ENCODE data around the gene TPH1.

The TPH1 gene

DNA sequence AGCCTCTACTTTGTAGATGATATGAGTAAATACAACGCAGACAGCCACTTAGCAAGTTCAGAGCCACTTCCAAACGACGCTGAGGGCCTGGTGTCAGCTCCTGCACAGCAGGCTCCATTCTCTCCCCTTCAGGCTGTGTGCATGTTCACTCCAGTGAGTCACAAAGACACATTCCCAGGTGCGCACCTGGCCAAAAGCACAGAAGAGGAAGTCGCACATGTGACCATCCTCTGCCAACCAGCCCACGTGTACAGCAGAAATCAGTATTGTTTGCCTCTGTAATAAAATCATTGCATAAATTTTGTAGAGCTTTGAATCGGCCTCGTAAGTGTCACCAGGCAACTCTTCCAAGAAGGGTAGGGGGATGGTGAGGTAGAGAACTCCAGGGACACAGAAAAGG, 19.5 kb upstream of the TPH1 start:
- no peak overlapping the region for H3K9ac ChIP-seq (ENCODE audit: low read depth, low read length, poor library complexity, severe bottlenecking)
- no peaks in the 10 kb centered on the region for H3K79me2 ChIP-seq (ENCODE audit: insufficient read depth, low read length)
- H4K20me1 ChIP-seq (ENCODE audit: insufficient read depth, low read length, poor library complexity, severe bottlenecking): no peaks in the 10 kb centered on the region
- TF ChIP-seq EZH2phosphoT487 (IDR thresholded peaks at IDR 0.05; ENCODE audit: borderline replicate concordance): no peak
- TF ChIP-seq, protein P1, sequence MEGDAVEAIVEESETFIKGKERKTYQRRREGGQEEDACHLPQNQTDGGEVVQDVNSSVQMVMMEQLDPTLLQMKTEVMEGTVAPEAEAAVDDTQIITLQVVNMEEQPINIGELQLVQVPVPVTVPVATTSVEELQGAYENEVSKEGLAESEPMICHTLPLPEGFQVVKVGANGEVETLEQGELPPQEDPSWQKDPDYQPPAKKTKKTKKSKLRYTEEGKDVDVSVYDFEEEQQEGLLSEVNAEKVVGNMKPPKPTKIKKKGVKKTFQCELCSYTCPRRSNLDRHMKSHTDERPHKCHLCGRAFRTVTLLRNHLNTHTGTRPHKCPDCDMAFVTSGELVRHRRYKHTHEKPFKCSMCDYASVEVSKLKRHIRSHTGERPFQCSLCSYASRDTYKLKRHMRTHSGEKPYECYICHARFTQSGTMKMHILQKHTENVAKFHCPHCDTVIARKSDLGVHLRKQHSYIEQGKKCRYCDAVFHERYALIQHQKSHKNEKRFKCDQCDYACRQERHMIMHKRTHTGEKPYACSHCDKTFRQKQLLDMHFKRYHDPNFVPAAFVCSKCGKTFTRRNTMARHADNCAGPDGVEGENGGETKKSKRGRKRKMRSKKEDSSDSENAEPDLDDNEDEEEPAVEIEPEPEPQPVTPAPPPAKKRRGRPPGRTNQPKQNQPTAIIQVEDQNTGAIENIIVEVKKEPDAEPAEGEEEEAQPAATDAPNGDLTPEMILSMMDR (conservative IDR thresholded peaks at IDR 0.05; ENCODE audit: low read length): no peak
- no peak overlapping the region for H3K4me2 ChIP-seq (ENCODE audit: low read depth, low read length, poor library complexity, severe bottlenecking)
- H3K9me3 ChIP-seq (ENCODE audit: insufficient read depth, low read depth, low read length): no peaks in the 10 kb centered on the region
- no peak overlapping the region for H2AFZ ChIP-seq (ENCODE audit: low read length)
- no peak overlapping the region for H3K4me3 ChIP-seq (ENCODE audit: low read length, poor library complexity, severe bottlenecking)
- H3K36me3 ChIP-seq (ENCODE audit: insufficient read depth, low read length): no peaks in the 10 kb centered on the region
- H3K27me3 ChIP-seq (ENCODE audit: insufficient read depth, low read length, poor library complexity, severe bottlenecking): no peaks in the 10 kb centered on the region
- H3K9me2 ChIP-seq (replicated peaks; ENCODE audit: low read depth, low read length): no peaks in the 10 kb centered on the region
- no peaks in the 10 kb centered on the region for H3F3A ChIP-seq (ENCODE audit: low read depth)
- H3K4me1 ChIP-seq (ENCODE audit: insufficient read depth, low read length, poor library complexity, severe bottlenecking): no peaks in the 10 kb centered on the region

DNA sequence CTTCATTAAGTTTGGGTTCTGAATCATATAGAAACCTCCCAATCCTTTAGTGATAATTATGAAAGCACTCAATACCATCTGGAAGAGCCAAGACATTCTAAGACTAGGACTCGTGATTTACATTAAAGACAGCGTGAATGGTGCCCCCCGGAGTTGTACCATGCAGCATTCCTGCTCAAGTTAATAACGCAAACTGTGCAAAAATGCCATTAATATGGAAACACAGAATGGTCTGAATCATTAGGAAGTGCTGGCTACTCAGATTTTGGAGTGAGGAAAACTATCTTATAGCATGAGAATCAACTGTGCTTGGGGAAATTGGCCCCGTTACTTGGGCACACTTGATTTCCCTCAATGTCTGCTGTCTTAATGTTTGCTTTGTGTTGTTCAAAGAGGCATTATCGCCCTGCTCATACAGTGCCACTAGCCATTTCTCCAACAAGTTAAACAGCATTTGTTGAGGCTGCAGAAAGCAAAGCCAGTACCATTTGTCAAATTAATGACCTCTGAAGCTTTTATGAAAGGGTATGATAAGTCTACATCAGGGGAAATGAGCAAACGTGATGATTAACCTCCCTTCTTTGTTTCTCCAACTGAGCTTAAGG, 18.5 kb upstream of the TPH1 start:
- Histone ChIP-seq H3K36me3 (ENCODE audit: insufficient read depth, low read length) (no peaks in the 10 kb centered on the region), H3K79me2 (ENCODE audit: insufficient read depth, low read length) (no peaks in the 10 kb centered on the region), H3K27me3 (ENCODE audit: insufficient read depth, low read length, poor library complexity, severe bottlenecking) (no peaks in the 10 kb centered on the region), H3K4me2 (ENCODE audit: low read depth, low read length, poor library complexity, severe bottlenecking) (no peak overlapping the region), H2AFZ (ENCODE audit: low read length) (no peak overlapping the region), H3F3A (ENCODE audit: low read depth) (no peaks in the 10 kb centered on the region), H3K9ac (ENCODE audit: low read depth, low read length, poor library complexity, severe bottlenecking) (no peak overlapping the region), H4K20me1 (ENCODE audit: insufficient read depth, low read length, poor library complexity, severe bottlenecking) (no peaks in the 10 kb centered on the region), H3K4me3 (ENCODE audit: low read length, poor library complexity, severe bottlenecking) (no peak overlapping the region), H3K9me3 (ENCODE audit: insufficient read depth, low read depth, low read length) (no peaks in the 10 kb centered on the region), H3K9me2 (replicated peaks; ENCODE audit: low read depth, low read length) (no peaks in the 10 kb centered on the region), H3K4me1 (ENCODE audit: insufficient read depth, low read length, poor library complexity, severe bottlenecking) (no peaks in the 10 kb centered on the region)
- TF ChIP-seq, protein P1 (conservative IDR thresholded peaks at IDR 0.05; ENCODE audit: low read length): no peak
- TF ChIP-seq EZH2phosphoT487 (IDR thresholded peaks at IDR 0.05; ENCODE audit: borderline replicate concordance): no peak

DNA sequence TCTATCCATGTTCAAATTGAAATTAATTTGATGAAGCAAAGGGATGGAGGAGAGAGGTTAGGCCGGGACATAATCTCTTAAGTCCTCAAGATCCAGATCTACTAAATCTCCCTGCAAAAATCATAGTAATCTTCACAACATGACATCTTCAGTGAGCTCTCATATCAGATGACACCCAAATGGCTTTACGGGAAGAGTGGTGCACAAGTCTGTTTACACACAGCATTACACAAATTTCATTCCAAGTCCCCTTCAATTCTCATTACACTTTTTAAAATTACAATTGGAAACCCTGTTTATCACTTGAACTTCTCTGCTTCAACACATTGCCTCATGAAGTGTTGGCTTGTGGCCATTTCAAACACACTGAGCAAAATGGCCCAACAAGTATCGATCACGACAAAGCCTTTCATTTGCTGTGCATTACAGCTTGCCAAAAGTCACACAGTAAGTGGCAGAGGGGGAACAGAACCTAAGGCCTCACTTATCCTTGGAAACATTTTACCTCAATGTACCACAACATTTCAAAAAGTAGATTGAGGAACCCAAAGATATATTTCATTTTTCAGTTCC, 17.9 kb upstream of the TPH1 start:
- Histone ChIP-seq H2AFZ (ENCODE audit: low read length) (no peak overlapping the region), H3K9ac (ENCODE audit: low read depth, low read length, poor library complexity, severe bottlenecking) (no peak overlapping the region), H3K4me1 (ENCODE audit: insufficient read depth, low read length, poor library complexity, severe bottlenecking) (no peaks in the 10 kb centered on the region), H3K9me3 (ENCODE audit: insufficient read depth, low read depth, low read length) (no peaks in the 10 kb centered on the region), H3K27me3 (ENCODE audit: insufficient read depth, low read length, poor library complexity, severe bottlenecking) (no peaks in the 10 kb centered on the region), H3K36me3 (ENCODE audit: insufficient read depth, low read length) (no peaks in the 10 kb centered on the region), H4K20me1 (ENCODE audit: insufficient read depth, low read length, poor library complexity, severe bottlenecking) (no peaks in the 10 kb centered on the region), H3K4me3 (ENCODE audit: low read length, poor library complexity, severe bottlenecking) (no peak overlapping the region), H3F3A (ENCODE audit: low read depth) (no peaks in the 10 kb centered on the region), H3K9me2 (replicated peaks; ENCODE audit: low read depth, low read length) (no peaks in the 10 kb centered on the region), H3K4me2 (ENCODE audit: low read depth, low read length, poor library complexity, severe bottlenecking) (no peak overlapping the region), H3K79me2 (ENCODE audit: insufficient read depth, low read length) (no peaks in the 10 kb centered on the region)
- TF ChIP-seq EZH2phosphoT487 (IDR thresholded peaks at IDR 0.05; ENCODE audit: borderline replicate concordance): no peak
- TF ChIP-seq, protein P1 (conservative IDR thresholded peaks at IDR 0.05; ENCODE audit: low read length): no peak

All from Loucy (cell line).